Inferior parietal cortex (tissue), 1 donor: Measurements from ENCODE around the gene PDXK.

Source experiments
- DNase-seq: peaks from one replicate; pipeline ENCODE4 v3.0.0-alpha.2; 2016; ENCODE audit errors: extremely low spot score

The PDXK gene

GRCh38 chr21:43741423-43742096 is 22.6 kb downstream of the PDXK start:
- no peak for DNase-seq

GRCh38 chr21:43743947-43744346 is 25.0 kb downstream of the PDXK start:
- DNase-seq = no peak

GRCh38 chr21:43744725-43745124 is 25.8 kb downstream of the PDXK start:
- DNase-seq = no peak

GRCh38 chr21:43745772-43746517 is 27.0 kb downstream of the PDXK start:
- DNase-seq = no peak

GRCh38 chr21:43748622-43749021 is 29.7 kb downstream of the PDXK start:
- no peak for DNase-seq

GRCh38 chr21:43749651-43750262 is 30.8 kb downstream of the PDXK start:
- DNase-seq = no peak

GRCh38 chr21:43750339-43751033 is 31.6 kb downstream of the PDXK start:
- no peak for DNase-seq

- no peak for DNase-seq
Measured at GRCh38 chr21:43751955-43752591, 33.1 kb downstream of the PDXK start.

- no peak for DNase-seq
Measured at GRCh38 chr21:43752758-43753438, 34.0 kb downstream of the PDXK start.

- no peak for DNase-seq
Measured at GRCh38 chr21:43753439-43753799, 34.5 kb downstream of the PDXK start.

GRCh38 chr21:43754948-43755781 is 36.2 kb downstream of the PDXK start:
- no peak for DNase-seq

GRCh38 chr21:43755820-43756594 is 37.1 kb downstream of the PDXK start:
- no peak for DNase-seq

- no peak for DNase-seq
Measured at GRCh38 chr21:43757601-43758000, 38.7 kb downstream of the PDXK start.

- DNase-seq = no peak
Measured at GRCh38 chr21:43758111-43758641, 39.2 kb downstream of the PDXK start.

GRCh38 chr21:43758811-43759210 is 39.9 kb downstream of the PDXK start:
- DNase-seq = no peak

- DNase-seq = no peak
Measured at GRCh38 chr21:43759651-43760050, 40.7 kb downstream of the PDXK start.

- DNase-seq = no peak
Measured at GRCh38 chr21:43760391-43760958, 41.5 kb downstream of the PDXK start.

GRCh38 chr21:43761886-43762285 is 43.0 kb downstream of the PDXK start:
- DNase-seq = no peak
